ENCODE measurements around the gene GPR17.

- TF ChIP-seq CTCF (IDR thresholded peaks at IDR 0.05; ENCODE audit: low read depth, low read length) (no peak), EZH2phosphoT487 (IDR thresholded peaks at IDR 0.05; ENCODE audit: low read depth) (no peak)
These were observed 40.2 kb upstream of the GPR17 start for GRCh38 chr2:127605691-127606263.

Measured in OCI-LY3 (cell line).